Epithelial cell of esophagus (primary cell): ENCODE results near the gene ARL16.

ENCODE experiments used
- DNase-seq: peaks from one replicate; pipeline ENCODE4 v3.0.0; 2010; ENCODE audit warnings: low read depth
- H3K4me3 ChIP-seq: 2 replicates; pipeline ENCODE4 v1.5.1; 2011; ENCODE audit warnings: mild to moderate bottlenecking, low read length, control low read depth
- CTCF ChIP-seq: IDR thresholded peaks from 2 replicates; pipeline ENCODE4 v1.5.1; 2011; ENCODE audit warnings: low read depth, mild to moderate bottlenecking, low read length, control low read depth, inconsistent platforms; ENCODE audit not compliant: insufficient read depth; ENCODE audit errors: missing control alignments

Gene ARL16

GRCh38 chr17:81648013-81648706 is 35.4 kb downstream of the ARL16 start:
- no peak overlapping the region for H3K4me3 ChIP-seq
- DNase-seq, result no peak
- TF ChIP-seq CTCF, result no peak

- TF ChIP-seq CTCF, result no peak
- H3K4me3 ChIP-seq, result no peak overlapping the region
- DNase-seq, result no peak
Measured at GRCh38 chr17:81647640-81648012, 36.0 kb downstream of the ARL16 start.

GRCh38 chr17:81646869-81647600 is 36.6 kb downstream of the ARL16 start:
- no peak for DNase-seq
- no peak for TF ChIP-seq CTCF
- no peak overlapping the region for H3K4me3 ChIP-seq

- TF ChIP-seq CTCF, result no peak
Measured at GRCh38 chr17:81644976-81645952, 38.3 kb downstream of the ARL16 start.

GRCh38 chr17:81644496-81644895 is 39.1 kb downstream of the ARL16 start:
- H3K4me3 ChIP-seq, result no peak overlapping the region
- no peak for TF ChIP-seq CTCF

More at GRCh38 chr17:81644976-81645952, 38.3 kb downstream of the ARL16 start:
- no peak overlapping the region for H3K4me3 ChIP-seq
- DNase-seq, result no peak

GRCh38 chr17:81641825-81642489 is 41.6 kb downstream of the ARL16 start:
- no peak overlapping the region for H3K4me3 ChIP-seq
- TF ChIP-seq CTCF, result no peak
- peak; percentile 88 for DNase-seq

More at GRCh38 chr17:81644496-81644895, 39.1 kb downstream of the ARL16 start:
- DNase-seq, result no peak
